Tibial nerve (tissue), 4 donors: ENCODE results near the gene TBCD. TPM values are rescaled to one million over a fixed set of nuclear protein-coding genes. Genes with fewer than 3 reads are reported as not detected.

Experiments
- DNase-seq, 2 donors: peaks; one replicate each; pipeline ENCODE4 v3.0.0-alpha.2; 2019; ENCODE audit warnings: low spot score in 2 of 2
- H3K27ac ChIP-seq, 4 donors: fragments of 200-600 bp; sonication (generic) in 3 of 4; one replicate each; pipeline ENCODE4 v1.5.1; 2017 to 2019; ENCODE audit warnings: mild to moderate bottlenecking in 1 of 4
- H3K27me3 ChIP-seq, 2 donors: fragments of 200-600 bp; sonication (generic) in 1 of 2; one replicate each; pipeline versions ENCODE4 v1.5.1 to v1.6.0; 2017 to 2019
- H3K36me3 ChIP-seq, 3 donors: fragments of 200-600 bp; sonication (generic); one replicate each; pipeline ENCODE4 v1.5.1; 2018 to 2019
- H3K4me1 ChIP-seq, 4 donors: fragments of 200-600 bp; sonication (generic) in 3 of 4; one replicate each; pipeline ENCODE4 v1.5.1; 2017 to 2019
- H3K4me3 ChIP-seq, 4 donors: fragments of 200-600 bp; sonication (generic) in 3 of 4; one replicate each; pipeline ENCODE4 v1.5.1; 2017 to 2019; ENCODE audit warnings: mild to moderate bottlenecking in 1 of 4, moderate library complexity in 1 of 4
- H3K9me3 ChIP-seq, 4 donors: fragments of 200-600 bp; sonication (generic) in 3 of 4; one replicate each; pipeline ENCODE4 v1.5.1; 2017 to 2019
- EP300 ChIP-seq, 2 donors: sonication (generic); formaldehyde crosslinking; IDR thresholded peaks; one replicate each; pipeline ENCODE4 v1.6.1; 2017; ENCODE audit warnings: antibody characterized with exemption in 2 of 2, mild to moderate bottlenecking in 1 of 2
- POLR2A ChIP-seq, 2 donors: fragments of 450-650 bp; IDR thresholded peaks; one replicate each; pipeline ENCODE4 v1.6.1; 2017; ENCODE audit warnings: antibody characterized with exemption in 2 of 2, mild to moderate bottlenecking in 2 of 2, moderate library complexity in 2 of 2
- WGBS, 2 donors: methylation state at CpG; one replicate each; pipeline ENCODE4 v1.1.5; 2018; 5-methylcytosine and 5-hydroxymethylcytosine counted together
- total RNA-seq, 4 donors: library from RNA; depleted of rRNA; stranded (reverse); fragments of >200 nt; gene quantifications; one replicate each; pipeline ENCODE4 v1.1.0, GENCODE V29; 2016
- TF ChIP-seq, protein P1 (sequence below), 5 experiments: fragments of 200-600 bp in 3 of 5; fragments of 450-650 bp in 2 of 5; sonication (generic) in 3 of 5; IDR thresholded peaks; one replicate each; pipeline ENCODE4 v1.5.1; 2016 to 2019; ENCODE audit warnings: antibody characterized with exemption in 5 of 5, mild to moderate bottlenecking in 3 of 5, moderate library complexity in 2 of 5

TBCD gene
- total RNA-seq, 4 donors from 2014 or later = 42.6 to 115 (median 87.9) TPM

DNA sequence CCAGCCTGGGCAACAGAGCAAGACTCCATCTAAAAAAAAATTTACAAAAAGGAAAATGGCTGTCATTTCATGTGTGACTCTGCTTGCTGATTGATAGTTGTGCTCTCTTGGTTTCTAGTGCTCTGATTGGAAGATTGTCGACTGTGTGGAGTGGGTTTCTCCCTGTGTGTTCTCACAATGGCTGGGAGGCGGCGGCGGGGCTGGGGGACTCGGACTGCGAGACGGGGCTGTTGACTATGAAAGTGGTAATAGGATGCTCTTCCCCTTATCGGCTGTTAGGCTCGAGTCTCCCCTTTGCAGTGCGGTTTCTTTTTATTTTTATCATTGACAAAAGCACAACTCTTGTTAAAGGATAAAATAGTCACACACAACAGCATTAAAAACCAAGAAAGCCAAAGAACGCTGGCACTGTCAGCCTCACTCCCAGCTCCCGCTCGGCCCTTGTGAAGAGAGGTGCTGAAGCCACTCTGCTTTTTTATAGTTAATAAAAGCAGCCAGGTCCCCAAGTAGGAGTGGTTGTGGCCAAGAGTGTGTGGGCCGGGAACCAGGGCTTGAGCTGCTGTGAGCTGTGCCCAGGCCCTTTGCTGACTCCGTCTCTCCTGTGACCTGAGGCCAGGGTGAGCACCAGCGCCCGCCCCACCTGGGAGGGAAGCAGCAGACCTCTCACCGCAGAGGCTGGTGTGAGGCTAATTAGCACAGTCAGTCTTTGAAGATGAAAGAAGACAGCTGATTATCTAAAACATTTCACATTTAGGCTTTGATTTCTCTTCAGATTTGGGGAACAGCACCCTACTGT lies 36.5 kb downstream of the TBCD start:
- Histone ChIP-seq H3K27ac (no peak overlapping the region), H3K4me1 (peaks cover 0 to 4% (median 0%) of the 10 kb centered on the region in 4 donors), H3K4me3 (no peak overlapping the region), H3K9me3 (no peaks in the 10 kb centered on the region), H3K27me3 (no peaks in the 10 kb centered on the region), H3K36me3 (peaks cover 0 to 52% (median 0%) of the 10 kb centered on the region in 3 donors)
- 83 to 87% methylated on average over 18 of the region's 18 CpGs for WGBS, 2 donors
- no peak for TF ChIP-seq POLR2A (IDR thresholded peaks at IDR 0.05)
- TF ChIP-seq, protein P1, sequence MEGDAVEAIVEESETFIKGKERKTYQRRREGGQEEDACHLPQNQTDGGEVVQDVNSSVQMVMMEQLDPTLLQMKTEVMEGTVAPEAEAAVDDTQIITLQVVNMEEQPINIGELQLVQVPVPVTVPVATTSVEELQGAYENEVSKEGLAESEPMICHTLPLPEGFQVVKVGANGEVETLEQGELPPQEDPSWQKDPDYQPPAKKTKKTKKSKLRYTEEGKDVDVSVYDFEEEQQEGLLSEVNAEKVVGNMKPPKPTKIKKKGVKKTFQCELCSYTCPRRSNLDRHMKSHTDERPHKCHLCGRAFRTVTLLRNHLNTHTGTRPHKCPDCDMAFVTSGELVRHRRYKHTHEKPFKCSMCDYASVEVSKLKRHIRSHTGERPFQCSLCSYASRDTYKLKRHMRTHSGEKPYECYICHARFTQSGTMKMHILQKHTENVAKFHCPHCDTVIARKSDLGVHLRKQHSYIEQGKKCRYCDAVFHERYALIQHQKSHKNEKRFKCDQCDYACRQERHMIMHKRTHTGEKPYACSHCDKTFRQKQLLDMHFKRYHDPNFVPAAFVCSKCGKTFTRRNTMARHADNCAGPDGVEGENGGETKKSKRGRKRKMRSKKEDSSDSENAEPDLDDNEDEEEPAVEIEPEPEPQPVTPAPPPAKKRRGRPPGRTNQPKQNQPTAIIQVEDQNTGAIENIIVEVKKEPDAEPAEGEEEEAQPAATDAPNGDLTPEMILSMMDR (IDR thresholded peaks at IDR 0.05) = no peak
- no peak for TF ChIP-seq EP300 (IDR thresholded peaks at IDR 0.05)
- no peak for DNase-seq

DNA sequence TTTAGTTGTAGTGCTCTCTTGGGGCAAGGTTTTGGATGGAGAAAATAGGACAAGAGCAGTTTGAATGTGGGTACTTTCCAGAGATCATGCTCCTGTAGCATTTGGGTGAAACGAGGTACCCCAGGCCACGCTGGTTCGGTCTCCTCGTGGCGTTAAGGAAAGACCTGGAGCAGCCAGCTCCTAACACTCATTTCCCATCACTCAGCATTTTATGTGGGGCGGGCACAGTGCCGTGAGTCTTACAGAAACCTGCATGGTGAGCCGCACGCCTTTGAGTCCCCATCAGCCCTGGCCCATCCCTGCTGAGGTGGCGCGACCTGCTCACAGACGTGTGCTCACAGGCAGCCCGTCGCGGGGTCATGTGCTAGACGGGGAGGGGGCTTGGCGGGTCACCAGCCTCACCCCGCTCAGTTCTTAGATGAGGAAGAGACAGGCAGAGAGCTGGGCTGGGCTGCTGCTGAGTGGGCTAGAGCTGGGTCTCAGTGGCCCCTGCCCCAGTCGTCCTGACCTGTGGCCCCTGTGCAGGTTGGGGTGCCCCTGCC lies 37.3 kb downstream of the TBCD start:
- TF ChIP-seq EP300 (IDR thresholded peaks at IDR 0.05) = no peak
- TF ChIP-seq, protein P1 (IDR thresholded peaks at IDR 0.05) = no peak
- no peak for TF ChIP-seq POLR2A (IDR thresholded peaks at IDR 0.05)
- Histone ChIP-seq H3K4me3 (no peak overlapping the region), H3K4me1 (peaks cover 0 to 11% (median 0%) of the 10 kb centered on the region in 4 donors), H3K36me3 (peaks cover 0 to 44% (median 0%) of the 10 kb centered on the region in 3 donors), H3K27ac (no peak overlapping the region), H3K27me3 (no peaks in the 10 kb centered on the region), H3K9me3 (no peaks in the 10 kb centered on the region)
- no peak for DNase-seq
- 90 to 95% methylated on average over 19 of the region's 19 CpGs for WGBS, 2 donors

DNA sequence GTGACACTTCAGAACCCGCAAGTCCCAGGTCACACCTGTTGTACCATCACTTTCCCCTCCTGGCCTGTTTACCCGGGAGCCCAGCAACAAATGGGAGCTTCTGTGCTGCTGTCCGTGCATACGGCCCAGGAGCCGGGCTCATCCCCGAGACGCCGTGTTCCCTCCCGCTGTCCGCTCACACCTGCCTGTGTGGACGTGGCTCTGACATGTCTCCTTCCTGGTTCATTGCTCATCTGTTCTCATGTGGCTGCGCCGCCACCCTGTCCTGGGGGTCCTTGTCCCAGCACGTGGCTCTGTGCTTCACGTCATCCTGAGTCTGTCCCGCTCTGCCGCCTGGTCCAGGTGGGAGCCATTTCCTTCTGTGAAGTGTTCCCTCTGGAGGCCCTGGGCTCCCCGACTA lies 37.9 kb downstream of the TBCD start:
- Histone ChIP-seq H3K27me3 (no peaks in the 10 kb centered on the region), H3K4me1 (peaks cover 0 to 16% (median 0%) of the 10 kb centered on the region in 4 donors), H3K36me3 (peaks cover 0 to 38% (median 0%) of the 10 kb centered on the region in 3 donors), H3K9me3 (no peaks in the 10 kb centered on the region), H3K27ac (no peak overlapping the region), H3K4me3 (no peak overlapping the region)
- DNase-seq = no peak
- TF ChIP-seq EP300 (IDR thresholded peaks at IDR 0.05) (no peak), POLR2A (IDR thresholded peaks at IDR 0.05) (no peak)
- TF ChIP-seq, protein P1 (IDR thresholded peaks at IDR 0.05) = no peak
- 96 to 97% methylated on average over 18 of the region's 18 CpGs for WGBS, 2 donors

GRCh38 chr17:82790391-82790790 lies 38.5 kb downstream of the TBCD start:
- H3K9me3 ChIP-seq = no peaks in the 10 kb centered on the region
- 92 to 96% methylated on average over 10 to 12 of the region's 13 CpGs for WGBS, 2 donors
- H3K27me3 ChIP-seq = no peaks in the 10 kb centered on the region
- H3K36me3 ChIP-seq = peaks cover 0 to 38% (median 0%) of the 10 kb centered on the region in 3 donors
- DNase-seq = no peak
- TF ChIP-seq EP300 (IDR thresholded peaks at IDR 0.05) (no peak), POLR2A (IDR thresholded peaks at IDR 0.05) (no peak)
- TF ChIP-seq, protein P1 (IDR thresholded peaks at IDR 0.05) = no peak
- peak overlapping the region in 1 of 4 donors; percentile 38 for H3K27ac ChIP-seq
- peaks cover 0 to 22% (median 0%) of the 10 kb centered on the region in 4 donors for H3K4me1 ChIP-seq
- no peak overlapping the region for H3K4me3 ChIP-seq

DNA sequence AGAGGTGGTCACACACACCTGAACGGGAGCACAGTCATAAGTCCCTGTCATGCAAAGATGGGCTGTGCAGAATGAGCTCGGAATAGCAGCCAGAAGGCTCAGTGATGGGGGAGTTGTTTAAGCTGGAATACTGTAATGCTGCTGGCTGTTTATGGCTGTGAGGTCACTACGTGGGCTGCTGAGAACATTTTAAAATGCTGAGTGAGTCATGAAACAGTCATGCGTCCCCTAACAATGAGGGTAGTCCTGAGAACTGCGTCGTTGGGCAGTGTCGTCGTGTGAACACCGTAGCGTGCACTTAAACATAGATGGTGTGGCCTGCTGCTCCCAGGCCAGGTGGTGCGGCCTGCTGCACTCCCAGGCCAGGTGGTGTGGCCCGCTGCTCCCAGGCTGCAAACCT lies 39.7 kb downstream of the TBCD start:
- DNase-seq = no peak
- 50 to 79% methylated on average over 12 of the region's 12 CpGs for WGBS, 2 donors
- H3K4me1 ChIP-seq = peaks cover 0 to 24% (median 0%) of the 10 kb centered on the region in 4 donors
- no peak for TF ChIP-seq POLR2A (IDR thresholded peaks at IDR 0.05)
- TF ChIP-seq, protein P1 (IDR thresholded peaks at IDR 0.05) = no peak
- TF ChIP-seq EP300 (IDR thresholded peaks at IDR 0.05) = peak in 1 of 2 donors; percentile 43
- H3K9me3 ChIP-seq = no peaks in the 10 kb centered on the region
- H3K36me3 ChIP-seq = peaks cover 0 to 41% (median 0%) of the 10 kb centered on the region in 3 donors
- no peak overlapping the region for H3K4me3 ChIP-seq
- H3K27ac ChIP-seq = peak overlapping the region in 2 of 4 donors; percentile 32 to 61
- H3K27me3 ChIP-seq = no peaks in the 10 kb centered on the region
